Stomach (tissue), 9 donors: ENCODE measurements around the gene SPTAN1. TPM values are rescaled to one million over a fixed set of nuclear protein-coding genes. Genes with fewer than 3 reads are reported as not detected.
"Not testable (repeated sequence)": the region's sequence is repeated elsewhere in the genome, so short reads cannot be mapped to it uniquely, and the experiment has no call there.

Experiments
- DNase-seq, 2 donors: peaks; one replicate each; pipeline versions ENCODE4 v3.0.0 to v3.0.0-alpha.2; 2013 to 2019
- H3K27ac ChIP-seq, 5 donors: fragments of 200-600 bp in 4 of 5; sonication (generic) in 4 of 5; one replicate each; pipeline ENCODE4 v1.5.1; 2013 to 2019; ENCODE audit warnings: mild to moderate bottlenecking in 1 of 5, moderate library complexity in 1 of 5
- H3K27me3 ChIP-seq, 3 donors: fragments of 200-600 bp; sonication (generic); one replicate each; pipeline ENCODE4 v1.5.1; 2017 to 2019; ENCODE audit warnings: mixed run types in 1 of 3
- H3K36me3 ChIP-seq, 4 donors: fragments of 200-600 bp; sonication (generic); 1 replicate in 3 of 4; 2 replicates in 1 of 4; pipeline ENCODE4 v1.5.1; 2016 to 2019
- H3K4me1 ChIP-seq, 4 donors: fragments of 200-600 bp; sonication (generic); one replicate each; pipeline ENCODE4 v1.5.1; 2016 to 2019
- H3K4me3 ChIP-seq, 4 donors: fragments of 200-600 bp; sonication (generic) in 3 of 4; one replicate each; pipeline ENCODE4 v1.5.1; 2016 to 2019; ENCODE audit warnings: mild to moderate bottlenecking in 1 of 4
- H3K9me3 ChIP-seq, 4 donors: fragments of 200-600 bp; sonication (generic); one replicate each; pipeline ENCODE4 v1.5.1; 2016 to 2019
- EP300 ChIP-seq: sonication (generic); formaldehyde crosslinking; IDR thresholded peaks from one replicate; pipeline ENCODE4 v1.6.1; 2017; ENCODE audit warnings: antibody characterized with exemption
- POLR2A ChIP-seq, 4 donors: fragments of 450-650 bp; IDR thresholded peaks; one replicate each; pipeline ENCODE4 v1.6.1; 2016; ENCODE audit warnings: antibody characterized with exemption in 4 of 4, control low read depth in 2 of 4, mild to moderate bottlenecking in 1 of 4, moderate library complexity in 1 of 4
- POLR2AphosphoS5 ChIP-seq, 3 donors: sonication (generic); formaldehyde crosslinking; IDR thresholded peaks; one replicate each; pipeline ENCODE4 v1.6.1; 2016; ENCODE audit warnings: antibody characterized with exemption in 3 of 3
- WGBS, 5 donors: extraction: QIAGEN DNeasy Blood & Tissue Kit in 3 of 5; methylation state at CpG; one replicate each; pipeline versions ENCODE4 v1.1.5 to v1.1.7; 2013 to 2018; 5-methylcytosine and 5-hydroxymethylcytosine counted together
- intact Hi-C: fragments of 100-400 bp; cut with DNase I; formaldehyde crosslinking; loops from one replicate; pipeline ENCODE4 v1.15.1; 2023; ENCODE audit warnings: low total_unique reads
- polyA plus RNA-seq, 3 donors: library from polyadenylated mRNA; stranded (reverse); fragments of 200-250 nt; gene quantifications; one replicate each; pipeline ENCODE4 v1.2.3, GENCODE V29; 2013
- total RNA-seq, 5 donors: library from RNA; depleted of rRNA; stranded (reverse); fragments of >200 nt; gene quantifications; one replicate each; pipeline versions ENCODE4 v1.1.0 to v1.2.3, GENCODE V29; 2014 to 2016
- TF ChIP-seq, protein P1 (sequence below), 7 experiments: fragments of 450-650 bp in 4 of 7; fragments of 200-600 bp in 3 of 7; sonication (generic) in 3 of 7; IDR thresholded peaks; one replicate each; pipeline ENCODE4 v1.5.1; 2016 to 2019; ENCODE audit warnings: antibody characterized with exemption in 7 of 7, control low read depth in 2 of 7, mild to moderate bottlenecking in 1 of 7
- donor health status: healthy with polysubstance abuse.
- donor health status: Bipolar disorder and iron deficiency.
- donor health status: healthy.

The SPTAN1 gene
- total and polyA plus RNA-seq, 8 donors, result 41.4 to 726 (median 305) TPM

- TF ChIP-seq, protein P1, sequence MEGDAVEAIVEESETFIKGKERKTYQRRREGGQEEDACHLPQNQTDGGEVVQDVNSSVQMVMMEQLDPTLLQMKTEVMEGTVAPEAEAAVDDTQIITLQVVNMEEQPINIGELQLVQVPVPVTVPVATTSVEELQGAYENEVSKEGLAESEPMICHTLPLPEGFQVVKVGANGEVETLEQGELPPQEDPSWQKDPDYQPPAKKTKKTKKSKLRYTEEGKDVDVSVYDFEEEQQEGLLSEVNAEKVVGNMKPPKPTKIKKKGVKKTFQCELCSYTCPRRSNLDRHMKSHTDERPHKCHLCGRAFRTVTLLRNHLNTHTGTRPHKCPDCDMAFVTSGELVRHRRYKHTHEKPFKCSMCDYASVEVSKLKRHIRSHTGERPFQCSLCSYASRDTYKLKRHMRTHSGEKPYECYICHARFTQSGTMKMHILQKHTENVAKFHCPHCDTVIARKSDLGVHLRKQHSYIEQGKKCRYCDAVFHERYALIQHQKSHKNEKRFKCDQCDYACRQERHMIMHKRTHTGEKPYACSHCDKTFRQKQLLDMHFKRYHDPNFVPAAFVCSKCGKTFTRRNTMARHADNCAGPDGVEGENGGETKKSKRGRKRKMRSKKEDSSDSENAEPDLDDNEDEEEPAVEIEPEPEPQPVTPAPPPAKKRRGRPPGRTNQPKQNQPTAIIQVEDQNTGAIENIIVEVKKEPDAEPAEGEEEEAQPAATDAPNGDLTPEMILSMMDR (IDR thresholded peaks at IDR 0.05), result no peak
- TF ChIP-seq EP300, result no peak
- no peak for TF ChIP-seq POLR2AphosphoS5 (IDR thresholded peaks at IDR 0.05)
- TF ChIP-seq POLR2A (IDR thresholded peaks at IDR 0.05), result no peak
- H3K4me1 ChIP-seq, result peaks cover 0 to 19% (median 5%) of the 10 kb centered on the region in 4 donors
- H3K4me3 ChIP-seq, result no peak overlapping the region
- no peak for DNase-seq
- H3K36me3 ChIP-seq, result peaks cover 83 to 98% (median 96%) of the 10 kb centered on the region in 4 donors
- intact Hi-C loops, result no loop called here
- no peak overlapping the region for H3K27ac ChIP-seq
- WGBS, 5 donors, result 87 to 94% (median 90%) methylated on average over 8 of the region's 8 CpGs
- H3K9me3 ChIP-seq, result no peaks in the 10 kb centered on the region
- no peaks in the 10 kb centered on the region for H3K27me3 ChIP-seq
Measured at GRCh38 chr9:128577206-128577605, 24.8 kb downstream of the SPTAN1 start.

DNA sequence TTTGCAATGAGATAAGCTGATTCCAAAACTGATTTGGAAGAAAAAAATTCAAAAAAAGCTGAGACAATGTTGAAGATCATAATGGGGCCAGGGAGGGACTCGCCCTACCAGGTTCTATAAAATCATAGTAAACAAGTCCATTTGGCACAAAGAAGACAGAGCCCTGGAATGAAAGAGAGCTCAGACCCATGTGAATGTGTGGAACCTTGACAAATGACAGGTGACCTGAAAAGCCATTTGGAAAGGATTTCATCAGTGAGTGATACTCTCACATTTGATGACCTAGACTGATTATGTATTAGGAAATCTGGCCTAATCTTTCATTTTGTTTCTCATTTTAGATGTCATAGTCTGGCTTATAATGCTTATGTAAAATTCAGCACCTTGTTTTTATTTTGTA, 26.8 kb downstream of the SPTAN1 start:
- TF ChIP-seq POLR2AphosphoS5 (IDR thresholded peaks at IDR 0.05) (no peak), POLR2A (IDR thresholded peaks at IDR 0.05) (no peak), EP300 (no peak)
- TF ChIP-seq, protein P1 (IDR thresholded peaks at IDR 0.05), result no peak
- no peaks in the 10 kb centered on the region for H3K27me3 ChIP-seq
- intact Hi-C loops, result no loop called here
- H3K4me3 ChIP-seq, result no peak overlapping the region
- DNase-seq, result no peak
- no peak overlapping the region for H3K27ac ChIP-seq
- 68 to 92% (median 83%) methylated on average over 1 of the region's 1 CpG for WGBS, 5 donors
- no peaks in the 10 kb centered on the region for H3K9me3 ChIP-seq
- peaks cover 0 to 19% (median 5%) of the 10 kb centered on the region in 4 donors for H3K4me1 ChIP-seq
- H3K36me3 ChIP-seq, result peaks cover 91 to 100% (median 99%) of the 10 kb centered on the region in 4 donors

- Histone ChIP-seq H3K27ac (no peak overlapping the region), H3K9me3 (no peaks in the 10 kb centered on the region), H3K4me3 (no peak overlapping the region), H3K36me3 (peaks cover 93 to 100% (median 100%) of the 10 kb centered on the region in 4 donors), H3K27me3 (no peaks in the 10 kb centered on the region), H3K4me1 (peaks cover 0 to 5% (median under 1%) of the 10 kb centered on the region in 4 donors)
- intact Hi-C loops, result no loop called here
- 91 to 95% (median 93%) methylated on average over 10 of the region's 10 CpGs for WGBS, 5 donors
- DNase-seq, result no peak
- no peak for TF ChIP-seq POLR2AphosphoS5 (IDR thresholded peaks at IDR 0.05)
- TF ChIP-seq, protein P1 (IDR thresholded peaks at IDR 0.05), result no peak
Measured at GRCh38 chr9:128580731-128581130, 28.3 kb downstream of the SPTAN1 start.

- H3K4me1 ChIP-seq, H3K27ac ChIP-seq, H3K4me3 ChIP-seq, intact Hi-C loops, H3K9me3 ChIP-seq, DNase-seq, H3K27me3 ChIP-seq: not testable (repeated sequence)
- H3K36me3 ChIP-seq, result peaks cover 90 to 100% (median 100%) of the 10 kb centered on the region in 4 donors
- WGBS, 5 donors, result 78 to 87% (median 83%) methylated on average over 8 of the region's 8 CpGs
Measured at GRCh38 chr9:128585155-128585554, 32.8 kb downstream of the SPTAN1 start.

- DNase-seq, H3K9me3 ChIP-seq, H3K4me3 ChIP-seq, H3K27me3 ChIP-seq, intact Hi-C loops, H3K27ac ChIP-seq, H3K4me1 ChIP-seq: not testable (repeated sequence)
- 89 to 94% (median 92%) methylated on average over 11 of the region's 11 CpGs for WGBS, 5 donors
- H3K36me3 ChIP-seq, result peaks cover 93 to 100% (median 100%) of the 10 kb centered on the region in 4 donors
Measured at GRCh38 chr9:128586934-128587333, 34.5 kb downstream of the SPTAN1 start.
